Nephron (organoid): Measurements from ENCODE around the gene ARMC12.

ENCODE experiments used
- H3K27ac Mint-ChIP-seq, 3 experiments: 2 replicates each; pipeline ENCODE4 v1.8.0; 2020; ENCODE audit warnings: mixed read lengths in 3 of 3, mild to moderate bottlenecking in 2 of 3, moderate library complexity in 1 of 3
- H3K27me3 Mint-ChIP-seq: 2 replicates; pipeline ENCODE4 v1.8.0; 2021; ENCODE audit warnings: low read depth, mild to moderate bottlenecking, moderate library complexity, mixed read lengths
- H3K36me3 Mint-ChIP-seq: 2 replicates; pipeline ENCODE4 v1.8.0; 2020; ENCODE audit warnings: low read depth, mixed read lengths
- H3K4me1 Mint-ChIP-seq: 2 replicates; pipeline ENCODE4 v1.8.0; 2020; ENCODE audit warnings: mixed read lengths
- H3K4me3 Mint-ChIP-seq, 3 experiments: 2 replicates each; pipeline ENCODE4 v1.8.0; 2020; ENCODE audit warnings: mild to moderate bottlenecking in 3 of 3, mixed read lengths in 3 of 3, moderate library complexity in 2 of 3
- H3K9me3 Mint-ChIP-seq: 2 replicates; pipeline ENCODE4 v1.8.0; 2020; ENCODE audit warnings: mixed read lengths
- TF ChIP-seq, protein P1 (sequence below), 3 experiments: fragments of 200-600 bp; sonication (generic); IDR thresholded peaks; one replicate each; pipeline ENCODE4 v1.5.0; 2021; ENCODE audit warnings: antibody characterized with exemption in 3 of 3; ENCODE audit not compliant: unreplicated experiment in 3 of 3

Gene ARMC12

DNA sequence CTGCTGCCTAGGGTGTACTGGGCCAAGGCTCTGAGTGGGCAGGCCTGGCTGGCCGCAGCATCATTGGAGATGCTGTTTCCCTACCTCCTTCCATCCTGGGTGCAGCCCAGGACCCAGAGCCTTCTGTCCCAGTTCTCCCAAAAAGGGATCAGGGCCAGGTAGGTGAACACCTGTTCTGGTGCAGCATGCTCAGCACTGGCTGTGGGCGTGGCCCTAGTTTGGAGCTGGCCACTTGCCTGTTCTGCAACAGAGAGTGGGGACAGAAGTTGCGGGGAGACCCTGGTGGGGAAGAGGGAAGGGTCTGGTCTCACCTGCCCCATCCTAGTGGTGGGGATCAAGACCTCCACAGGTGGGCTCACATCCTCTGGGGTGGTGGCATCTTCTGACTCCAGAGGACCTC lies 1.4 kb upstream of the ARMC12 start:
- H3K27ac Mint-ChIP-seq: no peak overlapping the region
- TF ChIP-seq, protein P1, sequence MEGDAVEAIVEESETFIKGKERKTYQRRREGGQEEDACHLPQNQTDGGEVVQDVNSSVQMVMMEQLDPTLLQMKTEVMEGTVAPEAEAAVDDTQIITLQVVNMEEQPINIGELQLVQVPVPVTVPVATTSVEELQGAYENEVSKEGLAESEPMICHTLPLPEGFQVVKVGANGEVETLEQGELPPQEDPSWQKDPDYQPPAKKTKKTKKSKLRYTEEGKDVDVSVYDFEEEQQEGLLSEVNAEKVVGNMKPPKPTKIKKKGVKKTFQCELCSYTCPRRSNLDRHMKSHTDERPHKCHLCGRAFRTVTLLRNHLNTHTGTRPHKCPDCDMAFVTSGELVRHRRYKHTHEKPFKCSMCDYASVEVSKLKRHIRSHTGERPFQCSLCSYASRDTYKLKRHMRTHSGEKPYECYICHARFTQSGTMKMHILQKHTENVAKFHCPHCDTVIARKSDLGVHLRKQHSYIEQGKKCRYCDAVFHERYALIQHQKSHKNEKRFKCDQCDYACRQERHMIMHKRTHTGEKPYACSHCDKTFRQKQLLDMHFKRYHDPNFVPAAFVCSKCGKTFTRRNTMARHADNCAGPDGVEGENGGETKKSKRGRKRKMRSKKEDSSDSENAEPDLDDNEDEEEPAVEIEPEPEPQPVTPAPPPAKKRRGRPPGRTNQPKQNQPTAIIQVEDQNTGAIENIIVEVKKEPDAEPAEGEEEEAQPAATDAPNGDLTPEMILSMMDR (IDR thresholded peaks at IDR 0.05; ENCODE audit: unreplicated experiment in 3 of 3): no peak
- H3K27me3 Mint-ChIP-seq: peaks cover 3% of the 10 kb centered on the region
- no peak overlapping the region for H3K4me3 Mint-ChIP-seq
- no peaks in the 10 kb centered on the region for H3K36me3 Mint-ChIP-seq
- H3K9me3 Mint-ChIP-seq: no peaks in the 10 kb centered on the region
- H3K4me1 Mint-ChIP-seq: peaks cover 34% of the 10 kb centered on the region

DNA sequence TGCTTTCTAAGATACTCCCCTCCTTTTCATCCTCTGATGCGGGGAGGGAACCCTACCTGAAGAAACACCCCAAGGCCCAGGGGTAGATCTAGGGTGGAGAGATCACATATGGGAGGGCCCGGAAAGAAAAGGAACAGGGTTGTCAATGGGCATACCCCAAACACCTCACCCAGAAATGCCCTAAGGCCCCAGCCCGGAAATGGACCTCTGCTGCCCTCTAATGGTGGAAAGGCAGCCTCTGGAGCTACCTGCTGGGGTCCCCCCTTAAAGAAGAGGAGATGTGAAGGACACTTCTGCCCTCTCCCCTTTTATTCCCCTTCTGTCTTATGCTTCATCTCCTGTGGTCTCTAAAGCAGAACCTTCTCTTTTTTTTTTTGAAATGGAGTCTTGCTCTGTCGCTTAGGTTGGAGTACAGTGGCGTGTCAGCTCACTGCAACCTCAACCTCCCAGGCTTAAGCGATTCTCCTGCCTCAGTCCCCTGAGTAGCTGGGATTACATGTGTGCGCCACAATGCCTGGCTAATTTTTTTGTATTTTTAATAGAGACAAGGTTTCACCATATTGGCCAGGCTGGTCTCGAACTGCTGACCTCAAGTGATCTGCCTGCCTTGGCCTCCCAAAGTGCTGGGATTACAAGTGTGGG lies 458 bp upstream of the ARMC12 start:
- Mint-ChIP-seq H3K4me3 (peak overlapping the region in 1 of 3 experiments; percentile 11), H3K36me3 (no peaks in the 10 kb centered on the region), H3K27me3 (peaks cover 3% of the 10 kb centered on the region), H3K9me3 (no peaks in the 10 kb centered on the region), H3K4me1 (peaks cover 35% of the 10 kb centered on the region), H3K27ac (peak overlapping the region in 2 of 3 experiments; percentile 20 to 57)
- TF ChIP-seq, protein P1 (IDR thresholded peaks at IDR 0.05; ENCODE audit: unreplicated experiment in 3 of 3): peak; percentile 84 to 95 (median 87)

DNA sequence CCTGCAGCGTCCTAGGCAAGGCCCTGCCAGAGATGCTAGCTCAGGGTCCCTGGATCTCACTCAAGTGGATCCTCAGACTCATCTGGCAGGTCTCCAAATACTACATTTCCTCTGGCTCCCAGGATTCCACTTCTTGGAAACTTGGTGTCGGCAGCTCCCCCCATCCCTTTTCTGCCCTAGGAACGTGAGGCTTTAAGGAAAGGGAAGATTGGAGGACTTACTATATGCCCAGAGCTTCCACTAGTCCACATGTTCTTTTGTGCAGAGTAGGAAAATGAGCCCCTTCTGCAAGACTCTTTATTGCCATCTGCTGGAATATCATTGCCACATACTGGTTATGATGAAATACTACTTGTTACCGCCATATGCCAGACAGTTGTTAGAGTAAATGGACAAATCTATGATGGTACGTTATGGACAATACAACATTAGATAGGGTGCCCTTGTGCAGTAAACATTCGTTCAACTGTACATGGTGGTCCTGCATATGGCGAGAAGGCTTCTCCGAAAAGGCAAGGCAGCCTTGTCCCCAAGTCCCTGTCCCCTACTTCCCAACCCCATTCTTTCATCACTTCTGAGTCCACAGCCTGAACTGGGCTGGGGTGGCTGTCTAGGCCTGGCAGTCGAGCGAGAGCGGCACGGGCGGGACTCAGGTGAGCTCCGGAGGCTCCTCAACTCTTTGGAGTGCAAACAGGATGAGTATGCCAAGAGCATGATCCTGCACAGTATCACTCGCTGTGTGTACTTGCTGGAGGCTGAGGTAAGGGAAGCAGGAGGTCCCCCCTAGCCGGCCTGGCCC lies 780 bp downstream of the ARMC12 start:
- H3K9me3 Mint-ChIP-seq: no peaks in the 10 kb centered on the region
- H3K27me3 Mint-ChIP-seq: peaks cover 3% of the 10 kb centered on the region
- TF ChIP-seq, protein P1 (IDR thresholded peaks at IDR 0.05; ENCODE audit: unreplicated experiment in 3 of 3): peak; percentile 83 to 86 (median 85)
- peak overlapping the region in 2 of 3 experiments; percentile 47 to 61 for H3K4me3 Mint-ChIP-seq
- H3K36me3 Mint-ChIP-seq: no peaks in the 10 kb centered on the region
- H3K4me1 Mint-ChIP-seq: peaks cover 28% of the 10 kb centered on the region
- H3K27ac Mint-ChIP-seq: peak overlapping the region; percentile 81 to 93 (median 86)

DNA sequence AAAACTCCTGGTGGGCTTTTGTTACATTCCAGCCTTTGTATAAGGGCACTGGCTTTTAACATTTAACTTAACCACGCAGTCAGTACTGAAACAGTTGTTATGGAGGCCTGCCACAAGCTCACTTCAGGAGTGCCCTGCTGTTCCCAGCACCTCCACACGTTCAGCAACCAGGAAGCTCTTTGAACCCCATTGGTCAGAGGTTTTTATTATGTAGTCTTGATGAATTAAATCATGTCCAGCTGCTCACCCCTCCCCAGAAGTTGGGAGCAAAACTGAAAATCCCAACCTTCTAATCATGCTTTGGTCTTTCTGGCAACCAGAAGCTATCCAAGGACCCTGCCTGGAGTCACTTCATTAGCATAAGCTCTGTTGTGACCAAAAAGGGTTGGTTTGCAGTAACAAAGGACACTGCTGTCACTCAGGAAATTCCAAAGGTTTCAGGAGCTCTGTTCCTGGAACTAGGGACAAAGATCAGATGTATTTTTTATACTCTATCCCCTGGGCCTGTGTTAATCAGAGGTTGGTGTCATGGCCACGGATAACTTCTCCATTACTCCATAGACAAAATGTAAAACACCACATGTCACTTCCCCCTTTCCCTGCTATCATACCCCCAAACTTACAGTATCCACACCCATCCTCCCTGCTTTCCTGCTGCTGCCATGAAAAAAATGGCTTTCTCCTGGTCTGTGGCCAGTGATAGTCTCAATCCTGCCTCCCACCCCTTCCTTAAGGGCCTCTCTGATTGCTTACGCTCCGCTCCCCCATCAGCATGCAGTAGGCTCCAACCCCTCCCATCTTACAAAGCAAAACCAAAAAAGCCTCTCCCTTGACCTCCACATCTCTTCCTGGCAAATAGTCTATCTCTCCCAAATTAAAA lies 3.1 kb downstream of the ARMC12 start:
- Mint-ChIP-seq H3K9me3 (no peaks in the 10 kb centered on the region), H3K4me1 (peaks cover 27% of the 10 kb centered on the region), H3K36me3 (no peaks in the 10 kb centered on the region), H3K27ac (peak overlapping the region; percentile 91 to 96 (median 94)), H3K27me3 (peaks cover 3% of the 10 kb centered on the region), H3K4me3 (peak overlapping the region; percentile 0 to 45 (median 12))
- TF ChIP-seq, protein P1 (IDR thresholded peaks at IDR 0.05; ENCODE audit: unreplicated experiment in 3 of 3): no peak

DNA sequence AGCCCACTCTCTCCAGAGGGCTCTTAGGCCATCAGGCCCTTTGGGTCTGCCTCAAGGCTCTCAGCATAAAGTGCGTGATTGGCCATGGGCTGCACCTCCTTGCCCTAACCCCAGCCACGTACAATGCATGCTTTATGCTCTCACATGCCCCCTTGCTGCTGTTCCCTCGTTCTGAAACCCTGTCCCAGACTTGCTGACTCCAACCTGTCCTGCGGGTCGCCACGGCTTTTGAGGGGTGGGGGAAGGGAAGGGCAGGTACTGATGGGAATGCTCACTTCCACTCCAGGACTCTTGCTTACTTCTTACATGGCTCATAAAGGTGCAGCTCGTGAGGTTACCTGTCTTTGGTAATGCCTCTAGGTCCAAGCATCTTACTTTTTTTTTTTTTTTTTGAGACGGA lies 6.0 kb downstream of the ARMC12 start:
- no peak overlapping the region for H3K4me3 Mint-ChIP-seq
- H3K27ac Mint-ChIP-seq: peak overlapping the region in 2 of 3 experiments; percentile 60 to 61
- TF ChIP-seq, protein P1 (IDR thresholded peaks at IDR 0.05; ENCODE audit: unreplicated experiment in 3 of 3): no peak
- no peaks in the 10 kb centered on the region for H3K36me3 Mint-ChIP-seq
- no peaks in the 10 kb centered on the region for H3K27me3 Mint-ChIP-seq
- H3K9me3 Mint-ChIP-seq: peaks cover 5% of the 10 kb centered on the region
- peaks cover 19% of the 10 kb centered on the region for H3K4me1 Mint-ChIP-seq
